Hepatocyte (in vitro differentiated cells): ENCODE results near the gene ALDH3A1. TPM values are rescaled to one million over a fixed set of nuclear protein-coding genes. Genes with fewer than 3 reads are reported as not detected.

Experiments used
- DNase-seq: peaks from one replicate; pipeline ENCODE4 v3.0.0-alpha.2; 2016; ENCODE audit warnings: low spot score
- H2AFZ ChIP-seq: fragments of 200-600 bp; sonication (generic); 2 replicates; pipeline ENCODE4 v1.6.0; 2016; ENCODE audit warnings: antibody characterized with exemption, mild to moderate bottlenecking
- H3K27ac ChIP-seq: fragments of 200-600 bp; sonication (generic); 2 replicates; pipeline ENCODE4 v1.5.1; 2016; ENCODE audit warnings: mild to moderate bottlenecking
- H3K27me3 ChIP-seq: fragments of 200-600 bp; sonication (generic); 2 replicates; pipeline ENCODE4 v1.6.1; 2016
- H3K36me3 ChIP-seq: fragments of 200-600 bp; sonication (generic); replicated peaks from 2 replicates; pipeline ENCODE4 v1.5.1; 2016; ENCODE audit warnings: low read depth; ENCODE audit not compliant: insufficient read depth
- H3K4me1 ChIP-seq: fragments of 200-600 bp; sonication (generic); 2 replicates; pipeline ENCODE4 v1.5.1; 2016; ENCODE audit warnings: mild to moderate bottlenecking, moderate library complexity; ENCODE audit not compliant: insufficient read depth
- H3K4me2 ChIP-seq: fragments of 200-600 bp; sonication (generic); 2 replicates; pipeline ENCODE4 v1.6.0; 2016
- H3K4me3 ChIP-seq: fragments of 200-600 bp; sonication (generic); 2 replicates; pipeline ENCODE4 v1.5.1; 2016; ENCODE audit warnings: mild to moderate bottlenecking
- H3K79me2 ChIP-seq: fragments of 200-600 bp; sonication (generic); 2 replicates; pipeline ENCODE4 v1.6.0; 2017; ENCODE audit warnings: mild to moderate bottlenecking
- H3K9me2 ChIP-seq: fragments of 200-600 bp; sonication (generic); replicated peaks from 2 replicates; pipeline ENCODE4 v1.6.0; 2017; ENCODE audit warnings: mild to moderate bottlenecking; ENCODE audit not compliant: insufficient read depth
- H3K9me3 ChIP-seq: fragments of 200-600 bp; sonication (generic); 2 replicates; pipeline ENCODE4 v1.5.1; 2016; ENCODE audit warnings: low read depth, mild to moderate bottlenecking
- H4K20me1 ChIP-seq: fragments of 200-600 bp; sonication (generic); 2 replicates; pipeline ENCODE4 v1.6.0; 2016; ENCODE audit warnings: mild to moderate bottlenecking; ENCODE audit not compliant: insufficient read depth, poor library complexity, severe bottlenecking
- CTCF ChIP-seq: fragments of 200-600 bp; sonication (generic); IDR thresholded peaks from 2 replicates; pipeline ENCODE4 v1.5.1; 2016; ENCODE audit warnings: antibody characterized with exemption, mild to moderate bottlenecking; ENCODE audit not compliant: poor library complexity
- EZH2 ChIP-seq: fragments of 200-600 bp; sonication (generic); IDR thresholded peaks from 2 replicates; pipeline ENCODE4 v1.6.1; 2016; ENCODE audit warnings: antibody characterized with exemption, mild to moderate bottlenecking, borderline replicate concordance
- EZH2phosphoT487 ChIP-seq: fragments of 200-600 bp; sonication (generic); IDR thresholded peaks from one replicate; pipeline ENCODE4 v1.6.1; 2018; ENCODE audit warnings: antibody characterized with exemption, mild to moderate bottlenecking, low read depth, moderate library complexity; ENCODE audit not compliant: unreplicated experiment, severe bottlenecking
- WGBS: methylation state at CpG from one replicate; pipeline ENCODE4 v1.1.6; 2016; ENCODE audit warnings: low lambda C conversion rate; ENCODE audit errors: missing lambda C conversion rate; 5-methylcytosine and 5-hydroxymethylcytosine counted together
- polyA plus RNA-seq: library from polyadenylated mRNA; unstranded; fragments of >200 nt; fragmentation: Nextera tagmentation; extraction: Ambion mirVana; gene quantifications from 2 replicates; pipeline ENCODE4 v1.2.1, GENCODE V29; 2016
- total RNA-seq: library from RNA; depleted of rRNA; stranded (reverse); fragments of >200 nt; gene quantifications from 2 replicates; pipeline ENCODE4 v1.2.3, GENCODE V29; 2014

ALDH3A1 gene
- total and polyA plus RNA-seq, 2 experiments from 2014 or later, result 0.90 to 1.4 TPM

- TF ChIP-seq EZH2, result no peak
- no peak for TF ChIP-seq EZH2phosphoT487
- TF ChIP-seq CTCF, result no peak
- H3K4me3 ChIP-seq, result no peak overlapping the region
- no peak overlapping the region for H2AFZ ChIP-seq
- H4K20me1 ChIP-seq, result no peaks in the 10 kb centered on the region
- H3K27me3 ChIP-seq, result no peaks in the 10 kb centered on the region
- no peaks in the 10 kb centered on the region for H3K36me3 ChIP-seq
- no peaks in the 10 kb centered on the region for H3K9me2 ChIP-seq
- H3K79me2 ChIP-seq, result no peaks in the 10 kb centered on the region
- H3K27ac ChIP-seq, result no peak overlapping the region
- no peak for DNase-seq
- 90% methylated on average over 15 of the region's 15 CpGs for WGBS
- no peak overlapping the region for H3K4me2 ChIP-seq
- peaks cover 10% of the 10 kb centered on the region for H3K4me1 ChIP-seq
- no peaks in the 10 kb centered on the region for H3K9me3 ChIP-seq
Measured at GRCh38 chr17:19752216-19753050, 4.3 kb upstream of the ALDH3A1 start.

GRCh38 chr17:19750835-19751234 lies 2.7 kb upstream of the ALDH3A1 start:
- WGBS, result 92% methylated on average over 3 of the region's 3 CpGs
- TF ChIP-seq CTCF, result no peak
- no peak for TF ChIP-seq EZH2phosphoT487
- TF ChIP-seq EZH2, result no peak
- no peak for DNase-seq

GRCh38 chr17:19750020-19750572 lies 2.0 kb upstream of the ALDH3A1 start:
- TF ChIP-seq EZH2phosphoT487, result no peak
- no peak for TF ChIP-seq CTCF
- Histone ChIP-seq H3K27ac (no peak overlapping the region), H2AFZ (no peak overlapping the region), H3K4me1 (peaks cover 10% of the 10 kb centered on the region), H3K79me2 (no peaks in the 10 kb centered on the region), H3K36me3 (no peaks in the 10 kb centered on the region), H3K9me3 (no peaks in the 10 kb centered on the region), H3K9me2 (no peaks in the 10 kb centered on the region), H3K27me3 (no peaks in the 10 kb centered on the region), H3K4me3 (no peak overlapping the region), H4K20me1 (no peaks in the 10 kb centered on the region), H3K4me2 (no peak overlapping the region)
- no peak for DNase-seq
- WGBS, result 97% methylated on average over 9 of the region's 9 CpGs

More at GRCh38 chr17:19750835-19751234, 2.7 kb upstream of the ALDH3A1 start:
- H3K79me2 ChIP-seq, result no peaks in the 10 kb centered on the region
- H4K20me1 ChIP-seq, result no peaks in the 10 kb centered on the region
- H3K27me3 ChIP-seq, result no peaks in the 10 kb centered on the region
- no peak overlapping the region for H3K4me2 ChIP-seq
- H3K27ac ChIP-seq, result no peak overlapping the region
- no peaks in the 10 kb centered on the region for H3K36me3 ChIP-seq
- H3K4me1 ChIP-seq, result peaks cover 10% of the 10 kb centered on the region
- H3K4me3 ChIP-seq, result no peak overlapping the region
- no peaks in the 10 kb centered on the region for H3K9me3 ChIP-seq
- H3K9me2 ChIP-seq, result no peaks in the 10 kb centered on the region
- no peak overlapping the region for H2AFZ ChIP-seq
